ENCODE results near the gene PHYHD1. TPM values are rescaled to one million over a fixed set of nuclear protein-coding genes. Genes with fewer than 3 reads are reported as not detected.
A peak's percentile ranks its signal among the peaks of the same experiment; 100 is the strongest.

PHYHD1 gene
- total and polyA plus RNA-seq, 3 donors from 2014 or later, result 10.9 to 18.5 (median 15.1) TPM

DNA sequence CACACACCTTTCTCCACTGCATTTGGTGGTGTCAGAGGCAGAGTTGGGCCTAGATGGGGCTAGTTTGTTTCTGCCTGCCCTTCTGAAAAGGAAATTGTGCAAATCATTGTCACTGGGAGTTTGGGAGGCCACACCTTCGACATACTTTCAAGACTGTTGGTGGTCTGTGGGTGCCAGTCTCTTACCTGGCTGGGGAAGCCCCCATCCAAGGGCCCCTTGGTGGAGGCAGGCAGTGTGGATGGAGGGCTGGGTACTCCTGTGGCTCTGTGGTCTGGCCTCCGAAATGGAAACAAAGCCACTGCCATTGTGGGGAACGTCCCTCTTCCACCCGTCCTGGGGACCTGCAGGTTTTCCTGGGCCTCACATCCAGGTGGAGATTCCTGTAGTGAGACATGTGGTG is 10.9 kb upstream of the PHYHD1 start:
- Histone ChIP-seq H3K36me3 (ENCODE audit: low read depth, missing control alignments) (no peaks in the 10 kb centered on the region), H3K9me3 (no peaks in the 10 kb centered on the region), H3K4me3 (no peak overlapping the region), H3K27me3 (no peaks in the 10 kb centered on the region), H3K4me1 (peaks cover 76% of the 10 kb centered on the region), H3K27ac (peak overlapping the region; percentile 34 to 69)
- WGBS, 2 donors, result 75 to 79% methylated on average over 4 of the region's 4 CpGs
- TF ChIP-seq, protein P1, sequence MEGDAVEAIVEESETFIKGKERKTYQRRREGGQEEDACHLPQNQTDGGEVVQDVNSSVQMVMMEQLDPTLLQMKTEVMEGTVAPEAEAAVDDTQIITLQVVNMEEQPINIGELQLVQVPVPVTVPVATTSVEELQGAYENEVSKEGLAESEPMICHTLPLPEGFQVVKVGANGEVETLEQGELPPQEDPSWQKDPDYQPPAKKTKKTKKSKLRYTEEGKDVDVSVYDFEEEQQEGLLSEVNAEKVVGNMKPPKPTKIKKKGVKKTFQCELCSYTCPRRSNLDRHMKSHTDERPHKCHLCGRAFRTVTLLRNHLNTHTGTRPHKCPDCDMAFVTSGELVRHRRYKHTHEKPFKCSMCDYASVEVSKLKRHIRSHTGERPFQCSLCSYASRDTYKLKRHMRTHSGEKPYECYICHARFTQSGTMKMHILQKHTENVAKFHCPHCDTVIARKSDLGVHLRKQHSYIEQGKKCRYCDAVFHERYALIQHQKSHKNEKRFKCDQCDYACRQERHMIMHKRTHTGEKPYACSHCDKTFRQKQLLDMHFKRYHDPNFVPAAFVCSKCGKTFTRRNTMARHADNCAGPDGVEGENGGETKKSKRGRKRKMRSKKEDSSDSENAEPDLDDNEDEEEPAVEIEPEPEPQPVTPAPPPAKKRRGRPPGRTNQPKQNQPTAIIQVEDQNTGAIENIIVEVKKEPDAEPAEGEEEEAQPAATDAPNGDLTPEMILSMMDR (IDR thresholded peaks at IDR 0.05), result no peak
- no peak for TF ChIP-seq POLR2A (IDR thresholded peaks at IDR 0.05)
- no peak for DNase-seq
- intact Hi-C loops (cut with DNase I; ENCODE audit: low total_unique reads), result no loop called here

DNA sequence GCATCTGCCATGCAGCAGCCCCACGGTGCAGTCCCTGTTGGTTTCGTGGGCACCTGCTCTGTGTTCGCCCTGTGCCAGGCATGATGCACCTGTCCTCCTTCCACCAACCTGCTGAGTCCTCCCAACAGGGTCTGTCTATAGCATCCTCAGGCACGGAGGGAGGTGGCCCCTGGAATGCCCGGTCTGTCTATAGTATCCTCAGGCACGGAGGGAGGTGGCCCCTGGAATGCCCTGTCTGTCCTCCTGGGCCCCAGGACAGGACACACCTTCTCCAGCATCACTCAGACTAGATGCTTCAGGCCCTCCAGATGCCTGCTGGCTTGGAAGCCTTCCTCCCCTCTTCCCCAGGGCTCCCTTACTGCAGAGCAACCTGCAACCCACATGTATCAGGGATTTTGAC is 9.9 kb upstream of the PHYHD1 start:
- TF ChIP-seq POLR2A (IDR thresholded peaks at IDR 0.05), result no peak
- TF ChIP-seq, protein P1 (IDR thresholded peaks at IDR 0.05), result no peak
- peak overlapping the region; percentile 68 to 94 for H3K27ac ChIP-seq
- H3K27me3 ChIP-seq, result no peaks in the 10 kb centered on the region
- no peak overlapping the region for H3K4me3 ChIP-seq
- no peaks in the 10 kb centered on the region for H3K36me3 ChIP-seq (ENCODE audit: low read depth, missing control alignments)
- intact Hi-C loops (cut with DNase I; ENCODE audit: low total_unique reads), result no loop called here
- DNase-seq, result no peak
- H3K9me3 ChIP-seq, result no peaks in the 10 kb centered on the region
- 60 to 74% methylated on average over 1 to 6 of the region's 6 CpGs for WGBS, 2 donors
- peaks cover 74% of the 10 kb centered on the region for H3K4me1 ChIP-seq

DNA sequence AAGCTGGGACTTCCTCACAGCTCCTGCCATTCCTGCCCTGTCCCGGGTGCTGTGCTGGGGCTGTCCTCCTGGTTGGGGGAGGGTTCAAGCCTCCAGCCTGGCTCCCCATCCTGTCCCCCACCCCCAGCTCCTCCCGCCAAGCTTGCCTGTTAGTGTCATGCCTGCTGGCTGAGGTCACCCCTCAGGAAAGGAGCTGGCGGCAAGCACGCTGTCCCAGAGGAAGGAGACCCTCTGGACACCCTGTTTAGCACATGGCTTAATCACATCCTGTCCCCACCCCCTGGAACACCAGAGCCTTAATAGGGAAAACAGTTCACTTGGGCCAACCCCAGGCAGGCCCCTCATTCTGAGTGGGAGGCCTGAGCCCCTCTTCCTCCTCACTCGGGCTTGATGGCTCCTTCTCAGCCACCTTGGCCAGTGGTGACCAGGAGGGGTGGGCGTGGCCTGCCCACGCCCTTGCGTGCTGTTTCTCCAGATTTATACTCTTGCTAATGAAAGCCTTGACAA is 9.2 kb upstream of the PHYHD1 start:
- Histone ChIP-seq H3K27me3 (no peaks in the 10 kb centered on the region), H3K27ac (peak overlapping the region; percentile 68 to 94)
- intact Hi-C loops (cut with DNase I; ENCODE audit: low total_unique reads), result no loop called here

DNA sequence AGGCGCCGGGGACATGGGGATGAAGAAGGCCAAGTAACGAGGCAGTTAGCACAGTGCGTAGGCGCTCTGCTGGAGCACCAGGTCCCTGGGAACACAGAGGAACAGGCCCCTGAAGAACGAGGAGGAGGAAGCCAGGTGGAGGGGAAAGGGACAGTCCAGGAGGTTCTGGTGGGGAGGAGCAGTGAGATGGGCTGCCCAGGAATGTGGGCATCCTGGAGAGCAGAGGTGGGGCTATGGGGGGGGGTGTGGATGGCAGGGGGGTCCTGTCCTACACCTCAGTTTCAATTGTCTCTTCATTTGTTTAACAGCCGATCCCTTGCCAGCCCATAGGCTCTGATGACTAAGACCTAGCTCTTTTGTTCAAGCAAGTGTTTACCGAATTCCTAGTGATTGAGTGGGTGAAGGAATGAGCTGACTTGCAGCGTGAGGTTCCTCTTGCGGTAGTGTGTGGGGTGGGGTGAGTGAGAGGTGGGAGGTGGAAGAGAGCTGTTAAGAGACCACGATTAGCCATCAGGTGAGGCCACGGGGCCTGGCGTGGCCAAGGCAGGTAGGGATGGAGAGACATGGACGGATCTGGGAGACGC is 8.4 kb upstream of the PHYHD1 start:
- Histone ChIP-seq H3K4me3 (no peak overlapping the region), H3K27ac (peak overlapping the region; percentile 68 to 94), H3K27me3 (no peaks in the 10 kb centered on the region), H3K4me1 (peaks cover 78% of the 10 kb centered on the region), H3K9me3 (no peaks in the 10 kb centered on the region), H3K36me3 (ENCODE audit: low read depth, missing control alignments) (no peaks in the 10 kb centered on the region)
- no peak for DNase-seq
- TF ChIP-seq POLR2A (IDR thresholded peaks at IDR 0.05), result no peak
- TF ChIP-seq, protein P1 (IDR thresholded peaks at IDR 0.05), result no peak
- 69% methylated on average over 15 of the region's 15 CpGs for WGBS, 2 donors
- intact Hi-C loops (cut with DNase I; ENCODE audit: low total_unique reads), result no loop called here

More for the DNA sequence above, 9.2 kb upstream of the PHYHD1 start:
- Histone ChIP-seq H3K36me3 (ENCODE audit: low read depth, missing control alignments) (no peaks in the 10 kb centered on the region), H3K9me3 (no peaks in the 10 kb centered on the region), H3K4me1 (peaks cover 81% of the 10 kb centered on the region), H3K4me3 (no peak overlapping the region)
- no peak for DNase-seq
- no peak for TF ChIP-seq POLR2A (IDR thresholded peaks at IDR 0.05)
- TF ChIP-seq, protein P1 (IDR thresholded peaks at IDR 0.05), result no peak
- 41 to 57% methylated on average over 4 to 8 of the region's 8 CpGs for WGBS, 2 donors
